Measurements from ENCODE around the gene SMOC1.

SMOC1 gene

DNA sequence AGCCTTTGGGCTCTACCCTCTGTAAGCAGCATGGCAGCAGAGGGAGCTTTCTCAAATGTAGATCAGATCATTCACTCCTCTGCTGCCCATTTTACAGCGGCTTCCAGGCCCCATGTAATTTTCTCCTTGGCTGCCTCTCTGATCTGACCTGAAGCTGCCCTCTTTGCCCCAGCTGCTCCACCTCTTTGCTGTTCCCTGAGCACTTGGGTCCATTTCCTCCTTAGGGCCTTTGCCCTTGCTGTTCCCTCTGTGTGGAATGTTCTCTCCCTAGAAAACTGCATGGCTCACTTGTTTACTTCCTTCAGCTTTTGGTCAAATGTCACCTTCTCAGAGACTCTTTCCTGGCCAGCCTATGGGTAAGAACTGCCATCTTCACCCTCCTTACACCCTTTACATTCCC is 37.2 kb downstream of the SMOC1 start:
- TF ChIP-seq, protein P1, sequence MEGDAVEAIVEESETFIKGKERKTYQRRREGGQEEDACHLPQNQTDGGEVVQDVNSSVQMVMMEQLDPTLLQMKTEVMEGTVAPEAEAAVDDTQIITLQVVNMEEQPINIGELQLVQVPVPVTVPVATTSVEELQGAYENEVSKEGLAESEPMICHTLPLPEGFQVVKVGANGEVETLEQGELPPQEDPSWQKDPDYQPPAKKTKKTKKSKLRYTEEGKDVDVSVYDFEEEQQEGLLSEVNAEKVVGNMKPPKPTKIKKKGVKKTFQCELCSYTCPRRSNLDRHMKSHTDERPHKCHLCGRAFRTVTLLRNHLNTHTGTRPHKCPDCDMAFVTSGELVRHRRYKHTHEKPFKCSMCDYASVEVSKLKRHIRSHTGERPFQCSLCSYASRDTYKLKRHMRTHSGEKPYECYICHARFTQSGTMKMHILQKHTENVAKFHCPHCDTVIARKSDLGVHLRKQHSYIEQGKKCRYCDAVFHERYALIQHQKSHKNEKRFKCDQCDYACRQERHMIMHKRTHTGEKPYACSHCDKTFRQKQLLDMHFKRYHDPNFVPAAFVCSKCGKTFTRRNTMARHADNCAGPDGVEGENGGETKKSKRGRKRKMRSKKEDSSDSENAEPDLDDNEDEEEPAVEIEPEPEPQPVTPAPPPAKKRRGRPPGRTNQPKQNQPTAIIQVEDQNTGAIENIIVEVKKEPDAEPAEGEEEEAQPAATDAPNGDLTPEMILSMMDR (IDR thresholded peaks at IDR 0.05; ENCODE audit: low read depth, low read length) = no peak
- H3K4me3 ChIP-seq (ENCODE audit: low read depth, low read length) = no peak overlapping the region

DNA sequence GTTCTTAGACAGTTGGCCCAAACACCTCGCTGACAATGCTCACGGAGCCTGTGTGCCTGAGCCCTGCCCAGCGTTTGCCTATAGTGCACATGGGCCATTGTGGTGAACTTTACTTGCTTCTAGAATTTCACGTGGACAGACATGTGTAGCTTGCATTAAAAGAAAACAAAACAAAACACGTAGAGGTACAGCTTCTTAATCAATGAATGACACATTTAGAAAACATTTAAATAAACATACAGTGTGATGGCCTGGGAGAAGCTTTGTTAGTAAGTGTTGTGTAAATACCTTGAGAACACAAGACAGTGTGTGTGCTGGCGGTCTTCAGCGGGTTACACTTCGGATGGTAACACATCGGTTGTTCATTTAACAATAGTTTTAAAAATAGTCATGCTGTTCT is 38.1 kb downstream of the SMOC1 start:
- TF ChIP-seq, protein P1 (IDR thresholded peaks at IDR 0.05; ENCODE audit: low read depth, low read length) = no peak
- no peak overlapping the region for H3K4me3 ChIP-seq (ENCODE audit: low read depth, low read length)

DNA sequence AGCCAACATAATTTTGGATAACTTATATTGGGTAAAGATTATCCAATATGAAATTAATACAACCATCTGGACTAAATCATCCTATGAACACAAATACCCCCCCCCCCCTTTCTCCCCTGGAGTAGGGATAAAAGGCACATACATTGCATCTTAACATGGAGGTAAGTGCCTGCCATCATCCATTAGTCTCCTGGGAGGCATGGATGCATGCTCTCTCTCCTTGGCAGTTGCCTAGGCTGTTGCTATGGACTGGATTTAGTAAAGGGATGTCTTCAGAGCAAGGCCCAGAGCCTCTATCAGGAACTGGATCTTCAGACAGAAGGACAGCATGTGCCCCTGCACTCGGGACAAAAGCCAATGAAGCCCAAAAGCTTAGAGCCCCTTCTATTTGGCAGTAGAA is 40.6 kb downstream of the SMOC1 start:
- H3K4me3 ChIP-seq (ENCODE audit: low read depth, low read length) = no peak overlapping the region
- TF ChIP-seq, protein P1 (IDR thresholded peaks at IDR 0.05; ENCODE audit: low read depth, low read length) = no peak

DNA sequence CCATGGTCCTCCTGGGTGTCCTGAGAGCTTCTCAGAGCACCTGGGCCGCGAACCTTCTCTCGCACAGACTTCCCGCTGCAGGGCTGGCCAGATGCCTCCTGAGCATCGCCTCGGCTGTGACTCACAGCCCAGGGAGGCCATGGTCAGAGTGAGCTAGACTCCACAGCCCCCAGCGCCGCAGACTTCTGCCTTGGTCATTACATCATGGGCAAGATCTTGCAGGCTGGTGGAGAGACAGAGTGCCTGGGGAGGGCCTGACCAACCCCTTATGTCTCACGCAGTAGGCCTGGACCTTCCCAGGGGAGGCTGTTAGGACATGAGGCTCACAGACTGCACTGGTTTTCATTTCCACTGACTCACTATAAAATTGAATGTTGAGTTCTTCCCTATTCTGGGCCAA is 41.8 kb downstream of the SMOC1 start:
- TF ChIP-seq, protein P1 (IDR thresholded peaks at IDR 0.05; ENCODE audit: low read depth, low read length) = no peak
- no peak overlapping the region for H3K4me3 ChIP-seq (ENCODE audit: low read depth, low read length)

DNA sequence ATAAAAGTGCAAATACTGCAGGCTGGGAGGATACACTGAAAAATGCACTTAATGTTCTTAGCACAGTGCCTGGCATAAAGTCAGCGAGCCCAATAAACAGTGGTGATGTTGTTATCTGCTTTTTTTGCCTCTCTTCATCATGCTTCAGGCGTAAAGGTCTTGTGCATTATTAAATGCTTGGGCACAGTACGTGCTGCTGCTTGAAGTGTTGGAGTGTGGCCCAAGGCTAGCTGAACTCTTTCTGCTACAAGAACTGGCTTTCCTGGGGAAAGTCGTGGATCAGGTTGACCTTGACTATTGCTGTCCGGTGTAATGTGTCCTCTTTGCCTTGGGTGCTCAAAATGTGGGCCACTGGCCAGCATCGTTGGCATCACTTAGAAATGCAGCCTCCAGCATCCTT is 43.0 kb downstream of the SMOC1 start:
- TF ChIP-seq, protein P1 (IDR thresholded peaks at IDR 0.05; ENCODE audit: low read depth, low read length) = no peak
- no peak overlapping the region for H3K4me3 ChIP-seq (ENCODE audit: low read depth, low read length)

DNA sequence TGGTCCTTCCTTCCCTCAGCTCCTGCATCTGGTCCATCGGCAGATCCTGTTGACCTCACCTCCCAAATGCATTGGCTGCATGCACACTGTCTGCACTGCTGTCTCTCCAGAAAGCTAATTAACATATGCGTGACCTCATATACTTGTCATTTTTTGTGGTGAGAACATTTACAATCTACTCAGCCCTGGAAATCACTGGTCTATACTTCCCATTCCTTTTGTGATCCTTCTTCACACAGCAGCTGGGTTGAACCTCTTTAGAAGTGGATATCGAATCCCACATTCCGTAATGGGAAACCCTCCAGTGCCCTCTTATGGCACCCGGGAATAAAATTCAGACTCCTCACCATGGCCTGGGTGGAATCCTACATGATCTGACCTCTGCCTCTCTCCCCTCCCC is 45.0 kb downstream of the SMOC1 start:
- no peak overlapping the region for H3K4me3 ChIP-seq (ENCODE audit: low read depth, low read length)
- TF ChIP-seq, protein P1 (IDR thresholded peaks at IDR 0.05; ENCODE audit: low read depth, low read length) = no peak

DNA sequence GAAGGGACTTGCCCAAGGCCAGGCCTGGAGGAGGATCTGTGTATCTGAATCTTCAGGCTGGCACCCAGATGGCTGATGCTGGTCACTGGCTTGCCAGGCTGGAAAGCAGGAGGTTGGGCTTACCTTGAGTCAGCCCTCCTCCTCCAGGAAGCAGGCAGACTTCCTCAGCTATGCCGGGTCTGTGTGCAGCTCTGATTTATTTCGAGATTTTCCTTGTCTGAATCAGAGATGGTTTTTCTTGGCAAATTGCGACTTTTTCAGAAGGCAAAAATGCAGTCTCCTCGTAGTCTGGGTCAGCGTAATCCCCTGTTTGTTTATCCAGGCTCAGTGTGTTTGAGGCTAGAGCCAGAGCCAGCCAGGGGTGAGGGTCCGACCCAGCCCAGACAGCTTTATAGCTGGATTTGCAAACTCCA is 48.9 kb downstream of the SMOC1 start:
- TF ChIP-seq, protein P1 (IDR thresholded peaks at IDR 0.05; ENCODE audit: low read depth, low read length) = no peak
- no peak overlapping the region for H3K4me3 ChIP-seq (ENCODE audit: low read depth, low read length)
